GM18873 (cell line): ENCODE measurements around the gene VRTN.
"Not testable (repeated sequence)": the region's sequence is repeated elsewhere in the genome, so short reads cannot be mapped to it uniquely, and the experiment has no call there.

ENCODE experiments used
- ATAC-seq: cut with Tn5 transposase; IDR thresholded peaks from one replicate; pipeline ENCODE4 v1.9.1; 2021; ENCODE audit warnings: mild to moderate bottlenecking, moderate library complexity, moderate number of reproducible peaks; ENCODE audit not compliant: unreplicated experiment, low FRiP score

The VRTN gene

DNA sequence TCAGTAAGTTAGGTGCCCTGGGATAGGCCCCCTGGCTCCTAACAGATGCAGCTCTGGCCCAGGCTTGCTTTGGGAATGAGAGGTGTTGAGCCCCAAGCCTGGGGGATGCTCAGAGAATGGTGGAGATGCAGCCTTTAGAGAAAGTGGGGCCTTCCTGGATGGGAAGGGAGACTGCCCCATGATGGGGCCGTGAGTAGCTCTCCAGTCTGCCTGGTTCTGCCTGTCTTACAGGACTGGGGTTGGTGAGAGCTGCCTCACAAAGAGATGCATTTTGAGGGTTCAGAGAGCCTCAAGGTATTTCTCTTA, 523 bp upstream of the VRTN start:
- no peak for ATAC-seq

DNA sequence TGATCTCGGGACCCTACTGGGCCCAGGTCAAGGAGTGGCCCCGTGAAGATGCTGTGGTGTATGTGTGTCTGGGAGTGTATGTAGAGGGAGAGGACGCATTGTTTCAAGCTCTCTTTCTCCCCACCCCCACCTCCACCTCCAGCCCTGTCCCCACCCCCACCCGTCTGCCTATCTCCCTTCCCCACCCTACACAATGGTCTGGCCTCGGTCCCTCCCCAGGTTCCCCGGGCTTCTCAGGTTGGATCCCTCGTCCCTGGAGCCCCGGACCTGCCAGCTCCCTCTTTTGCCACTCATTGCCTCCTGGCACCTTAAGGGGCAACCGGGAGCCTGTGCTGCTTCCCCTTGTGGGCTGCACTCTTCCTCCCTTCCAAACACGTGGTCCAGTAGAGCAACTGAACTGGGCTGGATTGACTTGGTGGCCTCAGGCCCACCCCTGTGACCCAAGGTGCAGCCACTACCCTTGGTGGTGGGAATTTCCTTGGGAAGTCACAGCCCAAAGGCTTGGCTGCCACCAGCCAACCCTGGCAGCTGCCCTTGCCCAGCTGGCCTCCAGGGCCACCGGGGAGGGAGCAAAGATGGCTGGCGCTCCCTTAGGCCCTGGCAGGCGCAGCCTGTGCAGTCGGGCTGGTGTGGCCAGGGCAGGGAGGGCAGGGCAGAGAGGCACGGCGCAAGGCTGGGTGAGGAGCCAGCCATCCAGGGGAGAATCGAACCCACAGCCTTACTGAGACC, 628 bp downstream of the VRTN start:
- ATAC-seq = no peak

GRCh38 chr14:74349757-74350156, 1.5 kb downstream of the VRTN start:
- ATAC-seq = no peak

DNA sequence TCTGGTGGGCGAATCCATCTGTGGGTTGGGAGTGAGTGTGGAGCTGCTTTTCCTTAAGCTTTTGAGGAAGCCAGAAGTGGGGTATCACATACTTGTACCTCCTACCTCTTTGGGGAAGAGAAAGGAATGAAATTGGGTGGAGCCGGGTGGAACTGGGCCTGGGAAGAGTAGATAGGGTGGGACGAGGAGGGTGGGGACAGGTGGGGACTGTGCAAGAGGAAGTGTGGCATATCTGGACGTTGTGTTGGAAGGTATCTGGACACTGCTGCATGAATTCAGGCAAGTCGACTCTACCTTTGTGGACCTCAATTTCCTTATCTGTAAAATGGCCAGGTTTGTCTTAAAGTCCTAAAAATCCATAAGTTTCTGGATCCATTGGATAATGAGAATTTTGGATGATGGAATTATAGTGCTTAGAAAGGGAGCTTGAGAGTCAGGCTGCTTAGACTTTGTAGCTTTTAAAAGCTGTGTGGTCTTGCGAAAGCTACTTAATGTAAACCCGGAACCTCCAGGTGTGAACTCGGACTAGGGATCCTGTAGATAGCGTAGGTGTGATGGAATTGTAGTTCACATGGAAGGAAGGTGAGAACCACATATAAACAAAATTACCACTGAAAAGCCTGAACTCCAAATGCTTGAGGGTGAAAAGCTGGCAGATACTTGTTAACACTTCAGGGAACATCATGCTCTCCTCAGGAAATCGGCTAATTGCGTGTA, 2.1 kb downstream of the VRTN start:
- no peak for ATAC-seq

DNA sequence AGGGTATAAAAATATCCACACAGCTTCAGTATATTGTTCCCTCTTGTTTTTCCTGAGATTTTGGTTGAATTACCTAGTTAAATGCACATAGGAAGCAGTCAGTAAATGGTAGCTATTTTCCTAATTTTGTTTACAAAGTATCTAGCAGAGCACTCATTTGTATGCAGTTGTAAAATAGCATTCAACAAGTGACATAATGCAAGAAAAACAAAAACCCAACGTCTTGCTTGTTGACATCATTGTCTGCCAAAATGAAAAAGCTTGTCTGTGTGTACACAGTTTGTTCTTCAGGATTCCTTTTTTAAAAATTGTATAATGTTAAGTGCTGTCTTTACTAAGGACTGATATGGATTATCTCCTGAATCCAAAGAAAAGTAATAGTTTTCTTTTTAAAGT, 2.7 kb downstream of the VRTN start:
- no peak for ATAC-seq

GRCh38 chr14:74356892-74357575, 8.8 kb downstream of the VRTN start:
- ATAC-seq = no peak

DNA sequence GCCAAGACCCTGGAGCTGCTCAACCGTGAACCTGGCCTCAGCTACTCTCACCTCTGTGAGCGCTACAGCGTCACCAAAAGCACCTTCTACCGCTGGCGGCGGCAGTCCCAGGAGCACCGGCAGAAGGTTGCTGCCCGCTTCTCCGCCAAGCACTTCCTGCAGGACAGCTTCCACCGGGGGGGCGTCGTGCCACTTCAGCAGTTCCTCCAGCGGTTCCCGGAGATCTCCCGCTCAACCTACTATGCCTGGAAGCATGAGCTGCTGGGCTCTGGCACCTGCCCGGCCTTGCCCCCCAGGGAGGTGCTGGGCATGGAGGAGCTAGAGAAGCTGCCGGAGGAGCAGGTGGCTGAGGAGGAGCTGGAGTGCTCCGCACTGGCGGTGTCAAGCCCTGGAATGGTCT, 9.3 kb downstream of the VRTN start:
- ATAC-seq = no peak

GRCh38 chr14:74358176-74358829, 10.0 kb downstream of the VRTN start:
- no peak for ATAC-seq

DNA sequence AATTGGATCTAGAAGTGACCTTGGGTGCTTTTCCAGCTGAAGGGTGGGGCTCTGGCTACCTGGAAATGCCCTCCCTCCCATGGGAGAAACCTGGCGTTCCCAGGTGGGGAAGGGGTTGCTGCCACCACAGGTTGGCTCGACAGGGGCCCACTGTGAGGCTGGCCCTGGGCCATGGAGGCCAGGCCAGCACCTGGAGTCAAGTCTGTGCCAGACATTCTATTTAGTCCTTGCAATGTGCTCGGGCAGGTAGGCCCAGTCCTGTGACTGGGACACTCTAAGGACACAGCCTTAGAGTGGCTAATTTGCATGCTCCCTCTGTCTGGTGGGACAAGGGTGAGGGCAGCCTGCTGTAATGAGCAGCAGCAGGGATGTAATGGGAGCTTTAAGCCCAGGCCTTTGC, 11.9 kb downstream of the VRTN start:
- ATAC-seq = no peak

GRCh38 chr14:74362361-74362915, 14.2 kb downstream of the VRTN start:
- no peak for ATAC-seq

GRCh38 chr14:74364271-74364880, 16.1 kb downstream of the VRTN start:
- no peak for ATAC-seq

DNA sequence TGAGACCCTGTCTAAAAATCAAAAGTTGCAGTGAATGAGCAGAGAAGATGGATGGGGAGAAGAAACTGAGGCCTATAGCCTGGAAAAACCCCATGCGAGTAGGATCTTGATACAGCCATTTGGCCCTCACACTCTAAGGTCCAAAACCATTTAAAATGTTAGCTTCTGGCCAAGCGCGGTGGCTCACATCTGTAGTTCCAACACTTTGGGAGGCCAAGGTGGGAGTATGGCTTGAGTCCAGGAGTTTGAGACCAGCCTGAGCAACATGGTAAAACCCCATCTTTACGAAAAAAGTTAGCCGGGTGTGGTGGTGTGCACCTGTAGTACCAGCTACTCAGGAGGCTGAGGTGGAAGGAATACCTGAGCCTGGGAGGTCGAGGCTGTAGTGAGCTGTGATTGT, 19.8 kb downstream of the VRTN start:
- no peak for ATAC-seq

DNA sequence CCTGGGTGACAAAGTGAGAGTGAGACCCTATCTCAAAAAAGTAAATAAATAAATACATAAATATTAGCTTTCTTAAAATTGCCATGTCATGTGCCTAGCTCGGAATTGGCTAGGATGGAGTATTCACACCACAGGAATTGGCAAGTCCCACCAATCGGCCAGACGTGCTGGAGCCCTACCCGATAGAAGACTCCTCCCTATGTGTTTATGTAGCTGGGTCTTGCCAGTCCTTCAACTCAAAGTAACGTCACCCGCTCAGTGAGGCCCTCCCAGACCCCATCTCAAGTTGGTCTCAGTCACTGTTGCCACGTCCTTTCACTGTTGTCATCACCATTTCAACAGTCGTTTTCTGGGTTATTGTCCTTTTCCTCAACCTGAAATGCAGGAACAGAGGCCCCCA, 20.2 kb downstream of the VRTN start:
- no peak for ATAC-seq

- no peak for ATAC-seq
These were observed 29.9 kb downstream of the VRTN start for GRCh38 chr14:74377976-74378690.

- ATAC-seq = no peak
These were observed 31.9 kb downstream of the VRTN start for GRCh38 chr14:74380172-74380571.

DNA sequence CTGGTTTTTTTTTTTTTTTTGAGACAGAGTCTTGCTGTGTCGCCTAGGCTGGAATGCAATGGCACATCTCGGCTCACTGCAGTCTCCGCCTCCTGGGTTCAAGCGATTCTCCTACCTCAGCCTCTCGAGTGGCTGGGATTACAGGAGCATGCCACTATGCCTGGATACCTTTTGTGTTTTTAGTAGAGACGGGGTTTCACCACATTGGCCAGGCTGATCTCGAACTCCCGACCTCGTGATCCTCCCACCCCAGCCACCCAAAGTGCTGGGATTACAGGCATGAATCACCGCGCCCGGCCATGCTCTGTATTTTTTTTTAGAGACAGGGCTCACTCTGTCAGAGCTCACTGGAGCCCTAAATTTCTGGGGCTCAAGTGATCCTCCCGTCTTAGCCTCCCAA, 32.6 kb downstream of the VRTN start:
- no peak for ATAC-seq

DNA sequence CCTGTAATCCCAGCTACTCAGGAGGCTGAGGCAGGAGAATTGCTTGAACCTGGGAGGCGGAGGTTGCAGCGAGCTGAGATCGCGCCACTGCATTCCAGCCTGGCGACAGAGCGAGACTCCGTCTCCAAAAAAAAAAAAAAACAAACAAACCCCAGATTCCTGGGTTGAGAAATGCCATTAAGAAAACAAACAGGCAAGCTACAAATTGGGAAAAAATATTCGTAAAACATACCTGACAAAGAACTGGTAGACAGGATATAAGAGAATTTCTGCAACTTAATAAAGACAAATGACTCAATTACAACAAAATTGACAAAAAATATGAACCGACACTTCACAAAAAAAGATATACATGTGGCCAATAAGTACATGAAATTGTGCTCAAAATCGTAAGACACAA, 33.3 kb downstream of the VRTN start:
- ATAC-seq = not testable (repeated sequence)

GRCh38 chr14:74382231-74382630, 34.0 kb downstream of the VRTN start:
- no peak for ATAC-seq

DNA sequence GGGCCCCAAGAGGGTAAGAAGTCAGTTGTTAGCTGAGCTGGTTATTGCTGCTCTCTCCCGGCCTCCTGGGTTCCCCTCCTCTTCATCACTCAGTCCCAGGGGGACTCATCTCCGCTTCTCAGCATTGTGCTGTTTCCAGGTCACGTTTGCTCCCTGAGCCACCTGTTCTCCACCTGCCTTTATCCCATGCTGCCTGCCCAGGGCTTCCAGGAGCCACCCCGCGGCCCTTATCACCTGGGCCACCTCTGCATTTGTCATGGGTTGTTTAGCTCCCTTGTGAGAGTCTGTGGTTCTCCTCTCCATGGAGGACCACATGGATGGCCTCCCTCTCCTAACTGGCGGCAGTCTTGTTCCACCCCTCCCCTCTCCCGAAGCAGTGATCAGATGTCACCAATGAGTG, 41.7 kb downstream of the VRTN start:
- no peak for ATAC-seq

DNA sequence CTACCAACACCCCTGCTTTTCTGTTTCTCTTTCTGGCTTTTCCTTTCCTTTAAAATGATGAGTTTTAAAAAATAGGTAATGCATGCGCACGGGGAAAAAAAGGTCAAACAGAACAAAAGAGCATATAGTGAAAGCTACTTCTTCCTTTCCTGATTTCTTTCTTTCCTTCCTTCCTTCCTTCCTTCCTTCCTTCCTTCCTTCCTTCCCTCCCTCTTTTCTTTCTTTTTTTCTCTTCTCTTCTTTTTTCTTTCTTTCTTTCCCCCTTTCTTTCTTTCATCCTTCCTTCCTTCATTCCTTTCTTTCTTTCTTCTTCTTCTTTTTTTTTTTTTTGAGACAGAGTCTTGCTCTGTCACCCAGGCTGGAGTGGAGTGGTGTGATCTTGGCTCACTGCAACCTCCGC, 42.2 kb downstream of the VRTN start:
- ATAC-seq = not testable (repeated sequence)
